H9 (cell line): ENCODE data around the gene TSPOAP1. TPM values are rescaled to one million over a fixed set of nuclear protein-coding genes. Genes with fewer than 3 reads are reported as not detected.

Source experiments
- DNase-seq: peaks from one replicate; pipeline ENCODE4 v3.0.0-alpha.2; 2017
- H2AFZ ChIP-seq: one replicate; pipeline ENCODE4 v1.6.1; 2013; ENCODE audit warnings: mild to moderate bottlenecking, low read length, control low read depth, moderate library complexity
- H2AK5ac ChIP-seq: 2 replicates; pipeline ENCODE4 v1.6.1; 2013; ENCODE audit warnings: low read length, control low read depth, mixed read lengths; ENCODE audit not compliant: insufficient read length
- H2BK120ac ChIP-seq: one replicate; pipeline ENCODE4 v1.6.1; 2013; ENCODE audit warnings: low read depth, mild to moderate bottlenecking, low read length, control low read depth, inconsistent platforms; ENCODE audit not compliant: poor library complexity, severe bottlenecking
- H2BK12ac ChIP-seq: 2 replicates; pipeline ENCODE4 v1.6.1; 2013; ENCODE audit warnings: low read length, control low read depth, mixed read lengths, low read depth; ENCODE audit not compliant: insufficient read length
- H2BK15ac ChIP-seq: 2 replicates; pipeline ENCODE4 v1.6.1; 2013; ENCODE audit warnings: low read depth, low read length, control low read depth
- H2BK20ac ChIP-seq: one replicate; pipeline ENCODE4 v1.6.1; 2013; ENCODE audit warnings: low read depth, mild to moderate bottlenecking, low read length, control low read depth, inconsistent platforms; ENCODE audit not compliant: poor library complexity, severe bottlenecking
- H2BK5ac ChIP-seq: 2 replicates; pipeline ENCODE4 v1.6.1; 2013; ENCODE audit warnings: low read length, control low read depth, mixed read lengths; ENCODE audit not compliant: insufficient read length
- H3K14ac ChIP-seq: 2 replicates; pipeline ENCODE4 v1.6.1; 2013; ENCODE audit warnings: low read length, control low read depth; ENCODE audit not compliant: insufficient read depth
- H3K18ac ChIP-seq: 2 replicates; pipeline ENCODE4 v1.6.1; 2013; ENCODE audit warnings: low read depth, mild to moderate bottlenecking, mixed read lengths, low read length, control low read depth; ENCODE audit not compliant: insufficient read length
- H3K23ac ChIP-seq: 2 replicates; pipeline ENCODE4 v1.6.1; 2013; ENCODE audit warnings: low read length, control low read depth, mixed read lengths, low read depth; ENCODE audit not compliant: insufficient read length
- H3K23me2 ChIP-seq: 2 replicates; pipeline ENCODE4 v1.6.1; 2013; ENCODE audit warnings: low read depth, mild to moderate bottlenecking, mixed read lengths, low read length, control low read depth; ENCODE audit not compliant: insufficient read length, poor library complexity, severe bottlenecking
- H3K27ac ChIP-seq: 2 replicates; pipeline ENCODE4 v1.5.1; 2013; ENCODE audit warnings: low read length, control low read depth, mixed read lengths, low read depth; ENCODE audit not compliant: insufficient read length
- H3K27me3 ChIP-seq: 2 replicates; pipeline ENCODE4 v1.6.1; 2013; ENCODE audit warnings: low read length, control low read depth, inconsistent platforms; ENCODE audit not compliant: insufficient read depth
- H3K4ac ChIP-seq: 2 replicates; pipeline ENCODE4 v1.6.1; 2013; ENCODE audit warnings: low read depth, mild to moderate bottlenecking, control low read depth, inconsistent platforms, low read length, moderate library complexity
- H3K4me1 ChIP-seq: 2 replicates; pipeline ENCODE4 v1.6.1; 2013; ENCODE audit warnings: low read length, control low read depth, inconsistent platforms; ENCODE audit not compliant: insufficient read depth
- H3K4me2 ChIP-seq: 2 replicates; pipeline ENCODE4 v1.6.1; 2013; ENCODE audit warnings: low read length, control low read depth, mixed read lengths; ENCODE audit not compliant: insufficient read length, insufficient read depth
- H3K56ac ChIP-seq: 2 replicates; pipeline ENCODE4 v1.6.1; 2013; ENCODE audit warnings: low read depth, mild to moderate bottlenecking, mixed read lengths, low read length, control low read depth; ENCODE audit not compliant: insufficient read length
- H3K79me1 ChIP-seq: 2 replicates; pipeline ENCODE4 v1.6.1; 2013; ENCODE audit warnings: low read depth, mild to moderate bottlenecking, moderate library complexity, low read length, control low read depth, inconsistent platforms; ENCODE audit not compliant: insufficient read depth, poor library complexity, severe bottlenecking
- H3K79me2 ChIP-seq: 2 replicates; pipeline ENCODE4 v1.6.1; 2013; ENCODE audit warnings: low read length, control low read depth, inconsistent platforms; ENCODE audit not compliant: insufficient read depth
- H3K9ac ChIP-seq: 2 replicates; pipeline ENCODE4 v1.6.1; 2013; ENCODE audit warnings: low read length, control low read depth, mixed read lengths; ENCODE audit not compliant: insufficient read length; ENCODE audit errors: extremely low read depth
- H3K9me3 ChIP-seq: one replicate; pipeline ENCODE4 v1.6.1; 2013; ENCODE audit warnings: low read depth, low read length, inconsistent platforms; ENCODE audit not compliant: control insufficient read depth
- H3T11ph ChIP-seq: one replicate; pipeline ENCODE4 v1.6.1; 2013; ENCODE audit warnings: mild to moderate bottlenecking, low read length, control low read depth, inconsistent platforms
- H4K20me1 ChIP-seq: one replicate; pipeline ENCODE4 v1.6.1; 2013; ENCODE audit not compliant: control insufficient read depth, insufficient read length, insufficient read depth
- H4K5ac ChIP-seq: 2 replicates; pipeline ENCODE4 v1.6.1; 2013; ENCODE audit warnings: low read depth, mild to moderate bottlenecking, mixed read lengths, low read length, control low read depth; ENCODE audit not compliant: insufficient read length
- H4K8ac ChIP-seq: replicated peaks from 2 replicates; pipeline ENCODE4 v1.6.1; 2013; ENCODE audit warnings: low read length, control low read depth, mixed read lengths, low read depth; ENCODE audit not compliant: insufficient read length
- H4K91ac ChIP-seq: 2 replicates; pipeline ENCODE4 v1.6.1; 2013; ENCODE audit warnings: low read depth, mild to moderate bottlenecking, moderate library complexity, mixed read lengths, low read length, control low read depth; ENCODE audit not compliant: insufficient read length
- H3K27ac Mint-ChIP-seq, 3 experiments: 2 replicates in 2 of 3; 3 replicates in 1 of 3; pipeline ENCODE4 v1.8.0; 2020 to 2021; ENCODE audit warnings: mixed read lengths in 3 of 3, mild to moderate bottlenecking in 1 of 3, moderate library complexity in 1 of 3
- H3K27me3 Mint-ChIP-seq: 2 replicates; pipeline ENCODE4 v1.8.0; 2021; ENCODE audit warnings: low read depth, mild to moderate bottlenecking, moderate library complexity, mixed read lengths
- H3K36me3 Mint-ChIP-seq, 3 experiments: 2 replicates in 2 of 3; 3 replicates in 1 of 3; pipeline ENCODE4 v1.8.0; 2020 to 2021; ENCODE audit warnings: low read depth in 3 of 3, mixed read lengths in 3 of 3; ENCODE audit not compliant: insufficient read depth in 1 of 3
- H3K4me1 Mint-ChIP-seq, 2 experiments: 2 replicates each; pipeline ENCODE4 v1.8.0; 2020; ENCODE audit warnings: mixed read lengths in 2 of 2
- H3K4me3 Mint-ChIP-seq, 2 experiments: 2 replicates in 1 of 2; 3 replicates in 1 of 2; pipeline ENCODE4 v1.8.0; 2020 to 2021; ENCODE audit warnings: mild to moderate bottlenecking in 2 of 2, mixed read lengths in 2 of 2, moderate library complexity in 1 of 2
- H3K9me3 Mint-ChIP-seq, 2 experiments: 2 replicates in 1 of 2; 3 replicates in 1 of 2; pipeline ENCODE4 v1.8.0; 2020; ENCODE audit warnings: mild to moderate bottlenecking in 2 of 2, mixed read lengths in 2 of 2, moderate library complexity in 1 of 2
- WGBS: extraction: QIAGEN DNeasy Blood & Tissue Kit; methylation state at CpG from one replicate; pipeline ENCODE4 v1.1.7; 2013; ENCODE audit warnings: missing lambda C conversion rate, low lambda C conversion rate, mixed read lengths; ENCODE audit not compliant: insufficient read length; ENCODE audit errors: extremely low coverage; 5-methylcytosine and 5-hydroxymethylcytosine counted together
- total RNA-seq: library from RNA; stranded (reverse); gene quantifications from 2 replicates; pipeline ENCODE4 v1.2.1, GENCODE V29; 2021
- TF ChIP-seq, protein P1 (sequence below): fragments of 200-600 bp; sonication (generic); conservative IDR thresholded peaks from 3 replicates; pipeline ENCODE4 v1.8.0; 2021; ENCODE audit warnings: antibody characterized with exemption, mild to moderate bottlenecking

Gene TSPOAP1
- total RNA-seq, 1 experiment from 2014 or later, result 17.3 TPM

DNA sequence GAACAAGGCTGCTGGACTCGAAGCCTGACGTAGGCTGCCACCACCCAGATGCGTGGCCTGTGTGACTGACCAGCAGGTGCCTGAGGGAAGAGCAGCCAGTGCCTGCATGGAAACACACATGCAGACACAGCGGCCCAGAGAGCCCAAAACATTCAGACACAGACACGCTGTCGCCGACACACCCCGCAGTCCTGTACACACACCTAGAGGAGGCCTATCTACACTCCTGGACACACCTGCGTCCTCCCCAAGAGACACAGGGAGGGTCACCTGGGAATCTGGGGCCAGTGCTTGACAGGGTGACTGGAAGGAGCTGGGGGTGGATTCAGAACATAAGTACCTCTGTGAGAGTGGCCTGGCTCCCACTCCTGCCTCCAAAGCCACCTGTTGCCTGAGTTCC lies 6.1 kb upstream of the TSPOAP1 start:
- no peaks in the 10 kb centered on the region for H3K9me3 Mint-ChIP-seq
- H3K4me1 Mint-ChIP-seq, result peaks cover 45 to 57% of the 10 kb centered on the region in 2 experiments
- Histone ChIP-seq H2BK5ac (no peak overlapping the region), H3K18ac (no peak overlapping the region), H2AFZ (no peak overlapping the region), H4K5ac (no peak overlapping the region), H3K27ac (no peak overlapping the region), H4K20me1 (no peaks in the 10 kb centered on the region), H3K9ac (no peak overlapping the region), H3T11ph (no peak overlapping the region), H3K4ac (no peak overlapping the region), H2BK20ac (no peak overlapping the region), H3K23ac (no peak overlapping the region), H3K23me2 (no peaks in the 10 kb centered on the region), H3K79me1 (no peaks in the 10 kb centered on the region), H3K9me3 (no peaks in the 10 kb centered on the region), H3K79me2 (no peaks in the 10 kb centered on the region), H3K27me3 (no peaks in the 10 kb centered on the region), H3K14ac (no peak overlapping the region), H3K4me2 (no peak overlapping the region), H4K91ac (no peak overlapping the region), H3K56ac (no peak overlapping the region), H2AK5ac (no peak overlapping the region), H2BK12ac (no peak overlapping the region), H4K8ac (no peak overlapping the region), H2BK15ac (no peak overlapping the region), H2BK120ac (no peak overlapping the region), H3K4me1 (peaks cover 8% of the 10 kb centered on the region; the same call in 1 of the 2 replicates)
- no peak overlapping the region for H3K27ac Mint-ChIP-seq
- no CpG with 5 or more reads among the region's 9 CpGs for WGBS
- H3K4me3 Mint-ChIP-seq, result no peak overlapping the region; a peak in 1 of 5 replicates
- TF ChIP-seq, protein P1, sequence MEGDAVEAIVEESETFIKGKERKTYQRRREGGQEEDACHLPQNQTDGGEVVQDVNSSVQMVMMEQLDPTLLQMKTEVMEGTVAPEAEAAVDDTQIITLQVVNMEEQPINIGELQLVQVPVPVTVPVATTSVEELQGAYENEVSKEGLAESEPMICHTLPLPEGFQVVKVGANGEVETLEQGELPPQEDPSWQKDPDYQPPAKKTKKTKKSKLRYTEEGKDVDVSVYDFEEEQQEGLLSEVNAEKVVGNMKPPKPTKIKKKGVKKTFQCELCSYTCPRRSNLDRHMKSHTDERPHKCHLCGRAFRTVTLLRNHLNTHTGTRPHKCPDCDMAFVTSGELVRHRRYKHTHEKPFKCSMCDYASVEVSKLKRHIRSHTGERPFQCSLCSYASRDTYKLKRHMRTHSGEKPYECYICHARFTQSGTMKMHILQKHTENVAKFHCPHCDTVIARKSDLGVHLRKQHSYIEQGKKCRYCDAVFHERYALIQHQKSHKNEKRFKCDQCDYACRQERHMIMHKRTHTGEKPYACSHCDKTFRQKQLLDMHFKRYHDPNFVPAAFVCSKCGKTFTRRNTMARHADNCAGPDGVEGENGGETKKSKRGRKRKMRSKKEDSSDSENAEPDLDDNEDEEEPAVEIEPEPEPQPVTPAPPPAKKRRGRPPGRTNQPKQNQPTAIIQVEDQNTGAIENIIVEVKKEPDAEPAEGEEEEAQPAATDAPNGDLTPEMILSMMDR, result no peak
- DNase-seq, result no peak
- H3K27me3 Mint-ChIP-seq, result peaks cover 5% of the 10 kb centered on the region
- H3K36me3 Mint-ChIP-seq, result no peaks in the 10 kb centered on the region
